ENCODE data around the gene ARNT2. TPM values are rescaled to one million over a fixed set of nuclear protein-coding genes. Genes with fewer than 3 reads are reported as not detected.

Gene ARNT2
- total and polyA plus RNA-seq, 4 donors: 78.6 to 150 (median 130) TPM

DNA sequence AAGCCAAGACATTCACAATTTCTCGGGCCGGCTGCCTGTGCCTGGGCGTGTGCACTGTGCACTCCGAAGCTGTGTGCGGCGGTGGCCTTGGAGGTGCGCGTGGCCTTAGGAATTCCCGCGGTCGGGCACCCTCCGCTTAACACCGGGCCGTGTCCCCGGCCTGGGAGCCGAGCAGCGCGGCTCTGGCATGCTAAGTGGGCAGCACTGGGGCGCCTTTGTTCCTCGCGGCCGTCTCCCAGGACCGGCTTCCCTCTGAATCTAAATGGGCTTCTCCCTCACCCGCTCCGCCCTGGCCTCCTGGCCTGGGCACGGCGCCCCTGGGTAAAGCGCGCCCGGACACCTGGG lies 498 bp upstream of the ARNT2 start:
- peak overlapping the region; percentile 44 for H3K4me3 ChIP-seq (ENCODE audit: low read depth, low read length)
- no peaks in the 10 kb centered on the region for H3K27me3 ChIP-seq (ENCODE audit: control insufficient read depth, insufficient read depth, low read length)
- peak overlapping the region; percentile 87 for H3K27ac ChIP-seq (ENCODE audit: low read depth, low read length)
- H3K4me1 ChIP-seq (ENCODE audit: control insufficient read depth, insufficient read depth, low read length): peaks cover 33% of the 10 kb centered on the region
- WGBS (ENCODE audit: insufficient coverage): 0% methylated on average over 30 of the region's 30 CpGs
- H3K36me3 ChIP-seq (ENCODE audit: control insufficient read depth, insufficient read depth, low read length): no peaks in the 10 kb centered on the region
- H3K9me3 ChIP-seq (ENCODE audit: control insufficient read depth, insufficient read depth, low read length): no peaks in the 10 kb centered on the region
- peak in 4 of 6 donors; percentile 47 to 87 (median 72) for DNase-seq (ENCODE audit: low read depth in 4 of 6, low spot score in 6 of 6)

DNA sequence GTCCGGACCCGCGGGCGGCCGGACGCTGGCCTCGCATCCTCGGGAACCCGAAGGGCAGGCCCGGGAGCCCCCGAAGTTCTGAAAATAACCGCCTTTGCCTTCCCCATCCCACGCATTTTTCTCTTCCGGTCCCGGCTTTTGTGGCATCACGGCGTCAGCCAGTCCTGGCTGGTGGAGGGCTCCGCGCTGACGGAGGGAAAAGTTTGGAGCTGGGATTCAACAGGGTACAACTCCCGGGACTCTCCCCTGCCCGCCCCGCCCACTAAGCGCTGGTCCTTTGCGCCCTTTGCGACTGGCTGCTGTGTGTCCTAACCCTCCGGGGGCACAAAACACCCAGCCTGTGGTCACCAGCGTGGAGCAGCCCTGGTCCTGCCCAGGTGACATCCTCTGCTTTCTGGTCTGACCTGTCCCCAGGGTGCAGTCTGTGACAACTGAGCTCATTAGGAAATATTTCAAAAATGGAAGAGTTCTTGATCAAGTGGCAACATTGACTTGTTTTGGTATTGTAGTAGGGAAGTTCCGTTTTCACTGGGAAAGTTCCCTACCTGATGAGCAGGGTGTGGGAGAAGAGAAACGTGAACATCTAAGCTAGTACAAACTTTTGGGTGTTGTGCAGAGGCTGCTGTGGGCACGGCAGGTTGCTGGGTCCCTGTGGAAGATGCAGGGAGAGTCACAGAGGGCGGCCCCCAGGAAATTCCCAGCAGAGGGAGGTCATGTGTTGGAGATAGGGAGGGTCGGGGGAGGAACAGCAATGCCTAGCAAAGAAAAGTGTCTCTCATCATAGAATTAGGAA lies 775 bp downstream of the ARNT2 start:
- Histone ChIP-seq H3K27ac (ENCODE audit: low read depth, low read length) (peak overlapping the region; percentile 82), H3K4me3 (ENCODE audit: low read depth, low read length) (peak overlapping the region; percentile 55), H3K27me3 (ENCODE audit: control insufficient read depth, insufficient read depth, low read length) (no peaks in the 10 kb centered on the region), H3K36me3 (ENCODE audit: control insufficient read depth, insufficient read depth, low read length) (no peaks in the 10 kb centered on the region), H3K4me1 (ENCODE audit: control insufficient read depth, insufficient read depth, low read length) (peaks cover 35% of the 10 kb centered on the region), H3K9me3 (ENCODE audit: control insufficient read depth, insufficient read depth, low read length) (no peaks in the 10 kb centered on the region)
- DNase-seq (ENCODE audit: low read depth in 4 of 6, low spot score in 6 of 6): peak in 5 of 6 donors; percentile 26 to 80 (median 43)
- WGBS (ENCODE audit: insufficient coverage): under 1% methylated on average over 32 of the region's 33 CpGs

DNA sequence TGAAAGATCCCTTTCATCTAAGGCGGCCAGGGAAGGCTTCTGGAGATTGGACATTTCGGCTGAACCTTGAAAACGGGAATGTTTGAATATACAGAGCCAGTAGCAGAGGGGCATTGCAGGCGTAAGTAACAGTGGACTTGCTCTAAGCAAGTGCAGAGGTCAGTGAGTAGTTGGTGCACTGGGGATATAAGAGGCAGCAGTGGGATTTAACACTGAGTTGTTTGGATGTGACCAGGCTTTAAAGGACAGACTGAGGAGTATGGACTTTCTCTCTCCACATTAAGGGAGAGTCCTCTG lies 1.3 kb downstream of the ARNT2 start:
- Histone ChIP-seq H3K36me3 (ENCODE audit: control insufficient read depth, insufficient read depth, low read length) (no peaks in the 10 kb centered on the region), H3K4me1 (ENCODE audit: control insufficient read depth, insufficient read depth, low read length) (peaks cover 39% of the 10 kb centered on the region), H3K9me3 (ENCODE audit: control insufficient read depth, insufficient read depth, low read length) (no peaks in the 10 kb centered on the region), H3K4me3 (ENCODE audit: low read depth, low read length) (peak overlapping the region; percentile 55), H3K27me3 (ENCODE audit: control insufficient read depth, insufficient read depth, low read length) (no peaks in the 10 kb centered on the region), H3K27ac (ENCODE audit: low read depth, low read length) (peak overlapping the region; percentile 82)
- 30% methylated on average over 2 of the region's 4 CpGs for WGBS (ENCODE audit: insufficient coverage)
- DNase-seq (ENCODE audit: low read depth in 4 of 6, low spot score in 6 of 6): peak in 1 of 6 donors; percentile 9

DNA sequence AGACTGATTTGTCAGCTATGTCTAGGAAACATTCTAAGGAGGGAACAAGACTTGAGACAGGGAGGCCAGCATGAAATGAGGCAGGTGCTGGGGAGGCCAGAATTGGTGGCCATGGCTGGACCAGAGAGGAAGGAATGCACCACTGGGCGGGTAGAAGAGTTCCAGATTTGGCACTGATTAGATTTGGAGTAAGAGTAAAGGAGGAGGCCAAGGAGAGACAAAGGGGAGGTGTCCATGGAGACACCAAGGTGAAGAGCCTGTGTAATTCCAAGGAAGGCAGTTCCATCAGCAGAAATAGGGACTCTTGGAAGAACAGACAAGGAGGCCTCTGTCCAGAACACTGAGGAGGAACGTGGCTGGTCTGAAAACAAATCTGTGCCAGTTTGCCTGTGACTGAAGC lies 1.8 kb downstream of the ARNT2 start:
- H3K9me3 ChIP-seq (ENCODE audit: control insufficient read depth, insufficient read depth, low read length): no peaks in the 10 kb centered on the region
- H3K27ac ChIP-seq (ENCODE audit: low read depth, low read length): peak overlapping the region; percentile 82
- H3K4me3 ChIP-seq (ENCODE audit: low read depth, low read length): peak overlapping the region; percentile 22
- 40% methylated on average over 1 of the region's 2 CpGs for WGBS (ENCODE audit: insufficient coverage)
- H3K36me3 ChIP-seq (ENCODE audit: control insufficient read depth, insufficient read depth, low read length): no peaks in the 10 kb centered on the region
- H3K4me1 ChIP-seq (ENCODE audit: control insufficient read depth, insufficient read depth, low read length): peaks cover 39% of the 10 kb centered on the region
- H3K27me3 ChIP-seq (ENCODE audit: control insufficient read depth, insufficient read depth, low read length): no peaks in the 10 kb centered on the region
- peak in 1 of 6 donors; percentile 58 for DNase-seq (ENCODE audit: low read depth in 4 of 6, low spot score in 6 of 6)

DNA sequence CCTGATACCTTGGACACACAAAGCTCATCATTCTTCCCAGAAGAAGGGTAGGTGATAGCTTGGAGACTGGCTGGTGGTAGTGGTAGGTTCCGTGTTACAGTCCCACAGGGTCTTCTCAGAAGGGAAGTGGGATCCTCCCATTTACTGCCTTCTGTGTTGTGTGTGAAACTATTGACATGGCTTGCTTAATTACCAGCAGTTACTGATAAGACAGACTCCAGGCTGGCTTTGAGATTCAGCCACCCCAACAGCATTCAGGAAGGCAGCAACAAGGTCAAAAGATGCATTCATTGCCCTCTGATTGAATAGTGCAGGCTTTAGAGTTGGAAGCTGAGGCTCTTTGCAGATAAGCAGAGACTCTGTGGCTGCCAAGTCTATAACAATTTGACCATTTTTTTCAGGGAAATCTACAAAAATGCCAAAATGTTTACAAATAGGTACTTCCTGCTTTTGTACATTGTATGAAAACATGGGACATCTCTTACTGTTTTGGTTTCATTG lies 7.7 kb downstream of the ARNT2 start:
- Histone ChIP-seq H3K9me3 (ENCODE audit: control insufficient read depth, insufficient read depth, low read length) (no peaks in the 10 kb centered on the region), H3K36me3 (ENCODE audit: control insufficient read depth, insufficient read depth, low read length) (peaks cover 3% of the 10 kb centered on the region), H3K27ac (ENCODE audit: low read depth, low read length) (no peak overlapping the region), H3K4me1 (ENCODE audit: control insufficient read depth, insufficient read depth, low read length) (peaks cover 36% of the 10 kb centered on the region), H3K4me3 (ENCODE audit: low read depth, low read length) (no peak overlapping the region), H3K27me3 (ENCODE audit: control insufficient read depth, insufficient read depth, low read length) (no peaks in the 10 kb centered on the region)
- WGBS (ENCODE audit: insufficient coverage): no CpG with 5 or more reads among the region's 1 CpG
- DNase-seq (ENCODE audit: low read depth in 4 of 6, low spot score in 6 of 6): no peak

DNA sequence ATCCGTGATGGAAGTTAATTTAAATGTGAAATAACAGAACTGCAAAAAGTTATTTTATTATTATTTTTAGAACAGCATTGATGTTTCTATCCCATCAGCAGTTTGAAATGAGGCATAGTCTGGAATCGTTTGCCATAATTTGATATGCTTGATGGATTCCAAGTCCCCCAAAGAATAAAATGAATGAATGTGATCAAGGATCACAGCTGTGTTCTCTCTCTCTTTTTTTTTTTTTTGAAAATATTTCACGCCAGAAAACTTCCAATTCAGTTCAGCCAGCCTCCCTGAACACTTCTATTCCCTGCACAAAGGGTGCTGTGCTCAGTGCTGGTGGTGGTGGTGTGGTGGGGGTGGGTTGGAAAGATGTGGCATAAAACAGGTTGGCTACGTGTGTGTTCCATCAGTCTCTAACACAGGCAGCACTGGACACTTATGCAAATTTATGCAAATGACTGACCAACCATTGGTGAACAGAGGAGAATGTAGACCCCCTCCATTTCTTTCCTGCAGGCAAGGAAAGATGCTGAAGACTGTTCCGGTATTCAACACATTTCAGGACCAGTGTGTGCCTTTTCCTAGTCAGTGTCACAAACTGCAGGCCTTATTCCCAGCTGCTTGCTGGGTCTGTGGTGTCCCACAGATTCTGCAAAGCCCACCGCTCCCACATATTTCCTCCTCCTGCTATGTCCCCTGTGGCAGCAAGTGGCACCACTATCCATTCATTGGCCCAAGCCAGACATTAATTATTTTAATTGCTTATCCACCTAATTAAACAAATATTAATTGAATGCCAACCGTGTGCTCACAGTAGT lies 10.6 kb downstream of the ARNT2 start:
- DNase-seq (ENCODE audit: low read depth in 4 of 6, low spot score in 6 of 6): peak in 4 of 6 donors; percentile 28 to 84 (median 51)
- 15% methylated on average over 3 of the region's 7 CpGs for WGBS (ENCODE audit: insufficient coverage)
- H3K36me3 ChIP-seq (ENCODE audit: control insufficient read depth, insufficient read depth, low read length): peaks cover 3% of the 10 kb centered on the region
- no peak overlapping the region for H3K4me3 ChIP-seq (ENCODE audit: low read depth, low read length)
- no peaks in the 10 kb centered on the region for H3K9me3 ChIP-seq (ENCODE audit: control insufficient read depth, insufficient read depth, low read length)
- H3K27ac ChIP-seq (ENCODE audit: low read depth, low read length): peak overlapping the region; percentile 68
- peaks cover 52% of the 10 kb centered on the region for H3K4me1 ChIP-seq (ENCODE audit: control insufficient read depth, insufficient read depth, low read length)
- no peaks in the 10 kb centered on the region for H3K27me3 ChIP-seq (ENCODE audit: control insufficient read depth, insufficient read depth, low read length)

DNA sequence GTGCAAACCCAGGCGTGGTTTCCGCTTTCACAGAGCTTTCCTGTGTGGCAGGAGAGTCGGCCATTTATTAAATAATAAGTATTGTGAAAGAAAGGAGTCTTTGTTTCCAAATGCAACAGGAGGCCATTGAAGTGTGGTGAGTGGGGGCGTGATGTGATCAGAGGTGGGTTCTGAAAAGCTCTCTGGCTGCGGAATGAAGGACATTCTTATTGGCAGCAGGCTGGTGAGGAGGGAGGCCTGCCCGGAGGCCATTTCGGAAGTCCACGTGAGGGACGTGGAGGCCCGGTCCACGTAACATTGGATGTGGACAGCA lies 11.1 kb downstream of the ARNT2 start:
- H3K36me3 ChIP-seq (ENCODE audit: control insufficient read depth, insufficient read depth, low read length): peaks cover 3% of the 10 kb centered on the region
- H3K27ac ChIP-seq (ENCODE audit: low read depth, low read length): peak overlapping the region; percentile 68
- peak in 2 of 6 donors; percentile 54 to 59 for DNase-seq (ENCODE audit: low read depth in 4 of 6, low spot score in 6 of 6)
- 25% methylated on average over 8 of the region's 11 CpGs for WGBS (ENCODE audit: insufficient coverage)
- peaks cover 48% of the 10 kb centered on the region for H3K4me1 ChIP-seq (ENCODE audit: control insufficient read depth, insufficient read depth, low read length)
- no peak overlapping the region for H3K4me3 ChIP-seq (ENCODE audit: low read depth, low read length)
- no peaks in the 10 kb centered on the region for H3K27me3 ChIP-seq (ENCODE audit: control insufficient read depth, insufficient read depth, low read length)
- no peaks in the 10 kb centered on the region for H3K9me3 ChIP-seq (ENCODE audit: control insufficient read depth, insufficient read depth, low read length)

DNA sequence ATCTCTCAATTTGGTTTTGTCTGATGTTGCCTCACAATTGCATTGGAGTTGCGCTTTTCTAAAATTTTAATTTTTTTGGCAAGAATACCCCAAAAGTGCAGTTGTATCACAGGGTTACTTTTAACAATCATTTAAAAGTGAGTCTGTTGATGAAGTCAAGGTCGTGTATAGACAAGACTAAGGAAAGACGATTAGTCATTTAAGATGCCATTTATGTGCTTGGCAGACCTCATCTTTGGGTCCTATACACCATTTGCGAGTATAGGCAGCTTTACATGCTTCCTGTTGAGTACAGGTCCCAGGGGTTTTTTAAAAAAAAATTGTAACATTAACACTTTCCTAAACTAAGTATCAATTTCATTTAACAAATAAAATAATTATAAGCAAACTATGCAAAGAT lies 12.5 kb downstream of the ARNT2 start:
- Histone ChIP-seq H3K9me3 (ENCODE audit: control insufficient read depth, insufficient read depth, low read length) (no peaks in the 10 kb centered on the region), H3K27me3 (ENCODE audit: control insufficient read depth, insufficient read depth, low read length) (no peaks in the 10 kb centered on the region), H3K4me3 (ENCODE audit: low read depth, low read length) (no peak overlapping the region), H3K27ac (ENCODE audit: low read depth, low read length) (no peak overlapping the region), H3K36me3 (ENCODE audit: control insufficient read depth, insufficient read depth, low read length) (peaks cover 3% of the 10 kb centered on the region), H3K4me1 (ENCODE audit: control insufficient read depth, insufficient read depth, low read length) (peaks cover 47% of the 10 kb centered on the region)
- DNase-seq (ENCODE audit: low read depth in 4 of 6, low spot score in 6 of 6): no peak
- 80% methylated on average over 1 of the region's 4 CpGs for WGBS (ENCODE audit: insufficient coverage)

DNA sequence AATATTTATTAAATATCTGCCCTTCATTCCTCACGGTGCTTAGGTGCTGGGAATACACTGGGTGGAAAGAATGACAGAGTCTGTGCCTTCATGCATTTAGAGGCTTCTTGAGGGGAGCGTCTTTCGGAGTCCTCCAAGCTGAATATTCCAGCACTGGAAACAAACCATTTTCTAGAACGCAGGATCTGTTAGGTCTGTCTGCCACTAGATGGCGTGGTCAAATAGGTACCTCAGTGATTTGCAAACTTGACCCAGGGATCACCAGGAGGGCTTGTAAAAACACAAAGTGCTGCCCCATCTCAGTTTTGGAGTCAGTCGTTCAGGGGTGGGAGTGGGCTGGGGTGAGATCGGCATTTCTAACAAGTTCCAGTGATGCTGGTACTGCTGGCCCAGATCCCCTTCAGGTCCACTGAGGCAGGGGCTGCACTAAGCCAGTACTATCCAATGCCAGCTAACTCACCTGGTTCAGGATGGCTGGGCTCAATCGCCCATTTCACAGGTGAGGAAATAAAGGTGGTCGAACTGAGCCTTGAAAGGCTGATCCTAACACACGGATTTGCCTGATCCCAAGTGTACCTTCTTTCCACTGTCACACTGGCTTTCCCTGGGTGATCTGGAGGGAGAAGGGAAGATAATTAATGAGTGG lies 14.8 kb downstream of the ARNT2 start:
- H3K27ac ChIP-seq (ENCODE audit: low read depth, low read length): peak overlapping the region; percentile 26
- peaks cover 35% of the 10 kb centered on the region for H3K4me1 ChIP-seq (ENCODE audit: control insufficient read depth, insufficient read depth, low read length)
- peak in 2 of 6 donors; percentile 48 for DNase-seq (ENCODE audit: low read depth in 4 of 6, low spot score in 6 of 6)
- H3K36me3 ChIP-seq (ENCODE audit: control insufficient read depth, insufficient read depth, low read length): no peaks in the 10 kb centered on the region
- WGBS (ENCODE audit: insufficient coverage): 71% methylated on average over 5 of the region's 10 CpGs
- no peaks in the 10 kb centered on the region for H3K9me3 ChIP-seq (ENCODE audit: control insufficient read depth, insufficient read depth, low read length)
- H3K4me3 ChIP-seq (ENCODE audit: low read depth, low read length): no peak overlapping the region
- no peaks in the 10 kb centered on the region for H3K27me3 ChIP-seq (ENCODE audit: control insufficient read depth, insufficient read depth, low read length)

Data from spinal cord (tissue), 10 donors.